Measurements from ENCODE around the gene RUFY2.
"Not testable (repeated sequence)": the region's sequence is repeated elsewhere in the genome, so short reads cannot be mapped to it uniquely, and the experiment has no call there.

RUFY2 gene

GRCh38 chr10:68406815-68407548 is at the start of gene RUFY2:
RUFY2 (minus strand) TSS chr10:68407277; CDS start chr10:68407189, 88 bp downstream.
- in situ Hi-C loops (cut with HindIII; ENCODE audit: low pct_ligation_motif_present, low pct_unique_long_range_greater_than_20kb, low sequenced_read_pairs) = no loop called here
- peak; percentile 86 for DNase-seq

- DNase-seq = peak; percentile 68
- in situ Hi-C loops (cut with HindIII; ENCODE audit: low pct_ligation_motif_present, low pct_unique_long_range_greater_than_20kb, low sequenced_read_pairs) = not testable (repeated sequence)
Observed at GRCh38 chr10:68449698-68450097, 42.6 kb upstream of the RUFY2 start.

- no peak for DNase-seq
- in situ Hi-C loops (cut with HindIII; ENCODE audit: low pct_ligation_motif_present, low pct_unique_long_range_greater_than_20kb, low sequenced_read_pairs) = no loop called here
Observed at GRCh38 chr10:68446179-68446578, 39.1 kb upstream of the RUFY2 start.

GRCh38 chr10:68442971-68443370 is 35.9 kb upstream of the RUFY2 start:
- in situ Hi-C loops (cut with HindIII; ENCODE audit: low pct_ligation_motif_present, low pct_unique_long_range_greater_than_20kb, low sequenced_read_pairs) = no loop called here
- DNase-seq = no peak

GRCh38 chr10:68440898-68441297 is 33.8 kb upstream of the RUFY2 start:
- in situ Hi-C loops (cut with HindIII; ENCODE audit: low pct_ligation_motif_present, low pct_unique_long_range_greater_than_20kb, low sequenced_read_pairs) = no loop called here
- DNase-seq = no peak

- in situ Hi-C loops (cut with HindIII; ENCODE audit: low pct_ligation_motif_present, low pct_unique_long_range_greater_than_20kb, low sequenced_read_pairs) = no loop called here
- DNase-seq = no peak
Observed at GRCh38 chr10:68435803-68436202, 28.7 kb upstream of the RUFY2 start.

- in situ Hi-C loops (cut with HindIII; ENCODE audit: low pct_ligation_motif_present, low pct_unique_long_range_greater_than_20kb, low sequenced_read_pairs) = no loop called here
- no peak for DNase-seq
Observed at GRCh38 chr10:68434657-68435056, 27.6 kb upstream of the RUFY2 start.

GRCh38 chr10:68428396-68429104 is 21.5 kb upstream of the RUFY2 start:
- DNase-seq = no peak
- in situ Hi-C loops (cut with HindIII; ENCODE audit: low pct_ligation_motif_present, low pct_unique_long_range_greater_than_20kb, low sequenced_read_pairs) = no loop called here

- DNase-seq = no peak
- in situ Hi-C loops (cut with HindIII; ENCODE audit: low pct_ligation_motif_present, low pct_unique_long_range_greater_than_20kb, low sequenced_read_pairs) = no loop called here
Observed at GRCh38 chr10:68424454-68425014, 17.5 kb upstream of the RUFY2 start.

- DNase-seq = no peak
- in situ Hi-C loops (cut with HindIII; ENCODE audit: low pct_ligation_motif_present, low pct_unique_long_range_greater_than_20kb, low sequenced_read_pairs) = no loop called here
Observed at GRCh38 chr10:68423522-68423921, 16.4 kb upstream of the RUFY2 start.

GRCh38 chr10:68419376-68419775 is 12.3 kb upstream of the RUFY2 start:
- DNase-seq = no peak
- in situ Hi-C loops (cut with HindIII; ENCODE audit: low pct_ligation_motif_present, low pct_unique_long_range_greater_than_20kb, low sequenced_read_pairs) = no loop called here

GRCh38 chr10:68408898-68409518 is 1.9 kb upstream of the RUFY2 start:
- in situ Hi-C loops (cut with HindIII; ENCODE audit: low pct_ligation_motif_present, low pct_unique_long_range_greater_than_20kb, low sequenced_read_pairs) = no loop called here
- no peak for DNase-seq

GRCh38 chr10:68406111-68406814 is 814 bp downstream of the RUFY2 start:
- DNase-seq = peak; percentile 70
- in situ Hi-C loops (cut with HindIII; ENCODE audit: low pct_ligation_motif_present, low pct_unique_long_range_greater_than_20kb, low sequenced_read_pairs) = no loop called here

GRCh38 chr10:68403701-68404100 is 3.4 kb downstream of the RUFY2 start:
- no peak for DNase-seq
- in situ Hi-C loops (cut with HindIII; ENCODE audit: low pct_ligation_motif_present, low pct_unique_long_range_greater_than_20kb, low sequenced_read_pairs) = no loop called here

GRCh38 chr10:68402276-68402675 is 4.8 kb downstream of the RUFY2 start:
- no peak for DNase-seq
- in situ Hi-C loops (cut with HindIII; ENCODE audit: low pct_ligation_motif_present, low pct_unique_long_range_greater_than_20kb, low sequenced_read_pairs) = no loop called here

- DNase-seq = no peak
- in situ Hi-C loops (cut with HindIII; ENCODE audit: low pct_ligation_motif_present, low pct_unique_long_range_greater_than_20kb, low sequenced_read_pairs) = no loop called here
Observed at GRCh38 chr10:68397005-68397404, 10.1 kb downstream of the RUFY2 start.

GRCh38 chr10:68385740-68386139 is 21.3 kb downstream of the RUFY2 start:
- in situ Hi-C loops (cut with HindIII; ENCODE audit: low pct_ligation_motif_present, low pct_unique_long_range_greater_than_20kb, low sequenced_read_pairs) = no loop called here
- DNase-seq = no peak

GRCh38 chr10:68371604-68372003 is 35.5 kb downstream of the RUFY2 start:
- no peak for DNase-seq
- in situ Hi-C loops (cut with HindIII; ENCODE audit: low pct_ligation_motif_present, low pct_unique_long_range_greater_than_20kb, low sequenced_read_pairs) = no loop called here

- DNase-seq = no peak
- in situ Hi-C loops (cut with HindIII; ENCODE audit: low pct_ligation_motif_present, low pct_unique_long_range_greater_than_20kb, low sequenced_read_pairs) = no loop called here
Observed at GRCh38 chr10:68367121-68367520, 40.0 kb downstream of the RUFY2 start.
